Neural cell (in vitro differentiated cells): Measurements from ENCODE around the gene HDHD3.

Experiments
- CTCF ChIP-seq: fragments of 450-650 bp; IDR thresholded peaks from 2 replicates; pipeline ENCODE4 v1.5.1; 2014; ENCODE audit warnings: antibody characterized with exemption, mild to moderate bottlenecking, moderate library complexity; ENCODE audit not compliant: poor library complexity, severe bottlenecking
- EP300 ChIP-seq: fragments of 450-650 bp; conservative IDR thresholded peaks from 2 replicates; pipeline ENCODE4 v1.6.1; 2014; ENCODE audit warnings: antibody characterized with exemption, mild to moderate bottlenecking, moderate library complexity; ENCODE audit not compliant: poor library complexity, severe bottlenecking
- EZH2 ChIP-seq: fragments of 200-600, 300-800 bp; shearing (Covaris generic), sonication (generic); IDR thresholded peaks from 2 replicates; pipeline ENCODE4 v1.6.1; 2014; ENCODE audit warnings: antibody characterized with exemption, low read length, borderline replicate concordance, mild to moderate bottlenecking; ENCODE audit not compliant: insufficient read depth, poor library complexity, severe bottlenecking
- POLR2AphosphoS5 ChIP-seq: IDR thresholded peaks from 2 replicates; pipeline ENCODE4 v1.6.1; 2012
- RAD21 ChIP-seq: fragments of 450-650 bp; conservative IDR thresholded peaks from 2 replicates; pipeline ENCODE4 v1.6.1; 2014; ENCODE audit warnings: antibody characterized with exemption, mild to moderate bottlenecking, moderate library complexity
- REST ChIP-seq: IDR thresholded peaks from 2 replicates; pipeline ENCODE4 v1.6.1; 2012; ENCODE audit warnings: borderline replicate concordance
- SMC3 ChIP-seq: fragments of 450-650 bp; conservative IDR thresholded peaks from 2 replicates; pipeline ENCODE4 v1.6.1; 2014; ENCODE audit warnings: antibody characterized with exemption, mild to moderate bottlenecking, moderate library complexity; ENCODE audit not compliant: poor library complexity

- TF ChIP-seq CTCF (no peak), POLR2AphosphoS5 (no peak), SMC3 (no peak), EZH2 (no peak), EP300 (no peak), RAD21 (no peak), REST (no peak)
These were observed 7.0 kb downstream of the HDHD3 start for GRCh38 chr9:113369855-113370140.
